HG03103 (cell line): ENCODE data around the gene OR2C3.
A peak's percentile ranks its signal among the peaks of the same experiment; 100 is the strongest.
"Not testable (repeated sequence)": the region's sequence is repeated elsewhere in the genome, so short reads cannot be mapped to it uniquely, and the experiment has no call there.

Experiments used
- ATAC-seq: cut with Tn5 transposase; IDR thresholded peaks from one replicate; pipeline ENCODE4 v1.9.1; 2021; ENCODE audit warnings: low read depth; ENCODE audit not compliant: unreplicated experiment

The OR2C3 gene

GRCh38 chr1:247521886-247522285, 14.4 kb downstream of the OR2C3 start:
- ATAC-seq = not testable (repeated sequence)

DNA sequence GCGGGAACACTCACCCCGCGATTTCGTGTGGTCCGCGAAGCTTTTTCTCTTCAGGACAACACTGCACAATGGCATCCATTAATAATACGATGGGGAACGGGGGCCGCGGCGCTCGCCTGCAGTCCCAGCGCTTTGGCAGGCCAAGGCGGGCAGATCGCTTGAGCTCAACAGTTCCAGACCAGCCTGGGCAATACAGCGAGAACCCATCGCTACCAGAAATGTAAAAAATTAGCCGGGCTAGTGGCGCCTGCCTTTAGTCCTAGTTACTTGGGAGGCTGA, 17.7 kb downstream of the OR2C3 start:
- ATAC-seq = no peak

DNA sequence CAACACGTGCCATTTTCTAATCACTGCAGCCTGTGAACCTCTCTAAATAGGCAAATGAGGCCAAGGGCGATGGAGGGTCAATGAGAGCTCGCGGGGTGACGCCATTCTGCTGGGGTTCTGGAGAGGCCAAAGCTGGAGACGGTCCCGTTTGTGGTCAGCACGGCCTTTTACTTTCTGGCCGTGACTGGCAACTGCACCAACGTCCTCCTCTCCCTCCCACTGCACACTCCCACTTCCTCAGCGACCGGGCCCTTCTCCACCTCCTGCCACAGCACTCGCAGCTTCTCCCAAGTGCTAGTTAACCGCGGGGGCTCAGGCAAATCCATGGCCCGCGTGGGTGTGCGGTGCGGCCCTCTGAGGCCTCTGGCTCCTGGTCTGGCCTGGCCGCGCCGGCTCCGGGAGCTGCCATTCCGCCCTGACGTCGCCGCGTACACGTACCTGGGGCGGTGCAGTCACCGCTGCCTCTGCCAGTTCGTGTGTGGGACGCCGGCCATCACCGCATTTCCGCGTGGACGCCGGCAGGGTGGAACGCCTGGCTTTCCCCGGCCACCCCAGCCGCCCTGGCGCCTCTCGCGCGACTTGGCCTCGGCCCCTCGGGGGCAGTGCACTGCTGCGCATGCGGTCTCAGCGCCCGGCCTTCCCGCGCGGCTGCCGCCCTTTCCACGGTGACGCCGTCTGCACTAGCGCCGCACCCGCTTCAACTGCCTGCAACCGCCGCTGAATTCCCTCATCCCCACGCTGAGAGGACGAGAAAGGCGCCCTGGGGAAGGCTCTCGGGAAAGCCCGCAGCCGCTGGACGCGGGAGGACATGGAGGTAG, 18.2 kb downstream of the OR2C3 start:
- no peak for ATAC-seq

DNA sequence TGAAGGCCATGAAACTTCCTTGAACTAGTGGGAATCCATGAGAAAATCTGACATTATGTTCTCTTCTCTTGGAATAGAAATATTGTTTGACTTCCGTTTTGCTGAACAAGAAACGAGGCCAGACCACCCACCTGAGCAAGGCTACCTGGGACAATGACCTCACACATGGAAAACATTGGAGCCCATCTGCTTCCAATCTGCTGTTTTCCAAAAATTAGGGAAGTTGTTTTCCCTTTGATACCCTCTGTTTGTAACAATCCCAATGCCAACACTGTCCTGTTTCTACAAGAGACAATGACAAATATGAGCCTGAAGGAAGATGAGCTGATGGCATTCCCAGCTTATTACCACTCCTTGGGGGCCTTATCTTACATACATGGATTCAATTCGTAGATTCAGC, 29.4 kb downstream of the OR2C3 start:
- ATAC-seq = no peak

- ATAC-seq = no peak
These were observed 35.4 kb downstream of the OR2C3 start for GRCh38 chr1:247500865-247501264.

DNA sequence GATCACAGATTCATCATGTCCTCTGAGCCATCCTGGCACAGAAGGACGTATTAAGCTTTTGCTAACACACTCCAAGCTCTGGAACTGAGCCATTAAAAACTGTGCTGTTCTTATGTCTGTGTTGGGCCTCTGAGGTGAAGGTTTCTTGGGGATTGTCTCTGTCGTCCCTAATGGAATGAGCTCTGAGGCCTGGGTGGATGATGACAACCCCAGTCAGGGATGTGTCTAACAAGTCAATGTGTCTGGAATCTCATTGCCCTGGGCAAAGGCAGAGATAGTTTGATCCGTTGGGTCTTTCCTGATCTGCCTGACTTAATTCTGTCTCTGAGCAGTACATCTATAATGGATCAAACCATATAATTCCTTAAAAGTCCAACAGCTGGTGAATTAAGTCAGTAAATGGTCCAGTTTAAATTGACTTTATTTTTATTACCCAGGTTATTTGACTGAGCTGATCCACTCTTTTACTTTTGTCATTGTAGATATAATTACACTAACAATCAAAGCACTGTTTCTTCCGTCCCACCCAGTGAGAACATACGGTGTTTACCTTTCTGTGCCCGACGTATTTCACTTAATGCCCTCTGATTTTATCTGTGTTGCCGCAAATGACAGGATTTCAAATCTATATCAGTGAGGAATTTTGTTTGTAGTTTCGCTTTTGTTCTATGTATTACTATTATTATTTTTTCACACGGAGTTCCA, 39.5 kb downstream of the OR2C3 start:
- ATAC-seq = no peak

GRCh38 chr1:247494767-247495166, 41.5 kb downstream of the OR2C3 start:
- ATAC-seq = no peak

DNA sequence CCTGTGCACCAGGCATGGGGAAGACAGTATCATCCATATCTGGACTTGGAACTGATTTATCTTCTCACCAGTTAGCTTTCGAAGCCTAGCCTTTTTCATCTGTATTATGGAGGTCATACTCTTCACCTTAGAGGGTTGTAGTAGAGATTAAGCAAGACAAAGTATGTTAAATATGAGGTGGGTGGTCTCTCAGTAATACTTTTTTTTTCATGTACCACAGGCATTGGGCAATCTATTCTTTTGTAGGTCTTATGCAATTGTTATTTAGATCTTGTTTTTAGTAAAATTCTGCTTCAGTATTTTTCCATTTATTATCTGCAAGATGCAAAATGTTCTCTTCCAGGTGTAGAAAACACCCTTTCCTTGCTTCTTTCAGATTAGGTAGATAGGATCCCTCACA, 43.1 kb downstream of the OR2C3 start:
- ATAC-seq = no peak

DNA sequence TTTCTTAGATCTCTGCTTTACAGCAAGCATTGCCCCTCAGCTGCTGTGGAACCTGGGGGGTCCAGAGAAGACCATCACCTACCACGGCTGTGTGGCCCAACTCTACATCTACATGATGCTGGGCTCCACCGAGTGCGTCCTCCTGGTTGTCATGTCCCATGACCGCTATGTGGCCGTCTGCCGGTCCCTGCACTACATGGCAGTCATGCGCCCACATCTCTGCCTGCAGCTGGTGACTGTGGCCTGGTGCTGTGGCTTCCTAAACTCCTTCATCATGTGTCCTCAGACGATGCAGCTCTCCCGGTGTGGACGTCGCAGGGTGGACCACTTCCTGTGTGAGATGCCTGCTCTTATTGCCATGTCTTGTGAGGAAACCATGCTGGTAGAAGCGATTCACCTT, 44.9 kb downstream of the OR2C3 start:
- no peak for ATAC-seq

GRCh38 chr1:247487057-247487456, 49.2 kb downstream of the OR2C3 start:
- peak; percentile 69 for ATAC-seq

GRCh38 chr1:247482747-247483146, 53.5 kb downstream of the OR2C3 start:
- no peak for ATAC-seq

GRCh38 chr1:247476328-247477058, 59.7 kb downstream of the OR2C3 start:
- ATAC-seq = not testable (repeated sequence)

DNA sequence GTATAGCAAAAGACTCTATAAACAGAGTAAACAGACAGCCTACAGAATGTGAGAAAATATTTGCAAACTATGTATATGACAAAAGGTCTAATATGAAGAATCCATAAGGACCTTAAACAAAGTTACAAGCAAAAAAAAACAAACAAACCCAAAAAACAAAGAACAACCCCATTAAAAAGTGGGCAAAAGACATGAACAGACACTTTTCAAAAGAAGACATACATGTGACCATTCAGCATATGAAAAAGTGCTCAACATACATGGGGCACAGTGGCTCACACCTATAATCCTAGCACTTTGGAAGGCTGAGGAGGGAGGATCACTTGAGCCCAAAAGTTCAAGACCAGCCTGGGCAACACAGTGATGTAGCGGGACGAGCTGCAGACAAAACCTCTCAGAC, 60.4 kb downstream of the OR2C3 start:
- ATAC-seq = no peak
